CD4-positive, CD25-positive, alpha-beta regulatory T cell (primary cell): Measurements from ENCODE around the gene MAST1. TPM values are rescaled to one million over a fixed set of nuclear protein-coding genes. Genes with fewer than 3 reads are reported as not detected.
A peak's percentile ranks its signal among the peaks of the same experiment; 100 is the strongest.

Source experiments
- ATAC-seq, 2 donors: fragments of 150-1000 bp; cut with Tn5 transposase; one replicate each; pipeline ENCODE4 v1.10.0; 2021; ENCODE audit warnings: low read depth in 2 of 2, moderate number of reproducible peaks in 2 of 2, moderate library complexity in 1 of 2
- DNase-seq, 3 donors: peaks; one replicate each; pipeline versions ENCODE4 v3.0.0 to v3.0.0-alpha.2; 2012 to 2022; ENCODE audit warnings: mixed read lengths in 1 of 3
- H3K27ac ChIP-seq: one replicate; pipeline ENCODE4 v1.7.0; 2013; ENCODE audit warnings: mild to moderate bottlenecking, low read length; ENCODE audit not compliant: insufficient read depth, poor library complexity, severe bottlenecking
- H3K27me3 ChIP-seq: one replicate; pipeline ENCODE4 v1.7.0; 2013; ENCODE audit warnings: low read length; ENCODE audit not compliant: control insufficient read depth, insufficient read depth
- H3K36me3 ChIP-seq: one replicate; pipeline ENCODE4 v1.7.0; 2013; ENCODE audit warnings: mild to moderate bottlenecking, low read length, moderate library complexity; ENCODE audit not compliant: control insufficient read depth, insufficient read depth
- H3K4me1 ChIP-seq: 2 replicates; pipeline ENCODE4 v1.7.0; 2013; ENCODE audit warnings: mild to moderate bottlenecking, low read length; ENCODE audit not compliant: insufficient read depth, control insufficient read depth, poor library complexity, severe bottlenecking
- H3K4me3 ChIP-seq: one replicate; pipeline ENCODE4 v1.7.0; 2013; ENCODE audit warnings: low read depth, mild to moderate bottlenecking, low read length, moderate library complexity
- H3K9me3 ChIP-seq, 2 experiments: 1 replicate in 1 of 2; 2 replicates in 1 of 2; pipeline ENCODE4 v1.7.0; 2013; ENCODE audit warnings: low read length in 2 of 2, mild to moderate bottlenecking in 1 of 2, moderate library complexity in 1 of 2; ENCODE audit not compliant: control insufficient read depth in 2 of 2
- H3K27ac Mint-ChIP-seq, 3 donors: one replicate each; pipeline ENCODE4 v1.8.0; 2020 to 2022; ENCODE audit warnings: mild to moderate bottlenecking in 3 of 3, mixed read lengths in 3 of 3, moderate library complexity in 2 of 3
- H3K27me3 Mint-ChIP-seq: one replicate; pipeline ENCODE4 v1.8.0; 2022; ENCODE audit warnings: mild to moderate bottlenecking, mixed read lengths
- H3K36me3 Mint-ChIP-seq: one replicate; pipeline ENCODE4 v1.8.0; 2020; ENCODE audit warnings: mixed read lengths
- H3K4me1 Mint-ChIP-seq, 4 donors: one replicate each; pipeline ENCODE4 v1.8.0; 2020 to 2022; ENCODE audit warnings: mixed read lengths in 4 of 4, mild to moderate bottlenecking in 1 of 4
- H3K4me3 Mint-ChIP-seq, 4 donors: one replicate each; pipeline ENCODE4 v1.8.0; 2020 to 2022; ENCODE audit warnings: mild to moderate bottlenecking in 4 of 4, mixed read lengths in 4 of 4, moderate library complexity in 3 of 4
- H3K9me3 Mint-ChIP-seq, 7 donors: one replicate each; pipeline ENCODE4 v1.8.0; 2020 to 2022; ENCODE audit warnings: mixed read lengths in 7 of 7, mild to moderate bottlenecking in 3 of 7, moderate library complexity in 2 of 7
- polyA plus RNA-seq, 4 donors: library from polyadenylated mRNA; unstranded; fragments of 300-500 nt; fragmentation: Illumina TruSeq; gene quantifications; one replicate each; pipeline ENCODE4 v1.2.3, GENCODE V29; 2021
- total RNA-seq: library from RNA; stranded (reverse); gene quantifications from one replicate; pipeline ENCODE4 v1.2.3, GENCODE V29; 2022

The MAST1 gene
- total RNA-seq: 0.94 TPM
- polyA plus RNA-seq: 1 to 10 TPM in 1 of 4 donors, under 1 TPM in 2, not detected in 1; 0.05 to 1.8 (median 0.52) TPM

- Histone ChIP-seq H3K27ac (no peak within 1 kb of the TSS), H3K4me3 (no peak within 1 kb of the TSS), H3K9me3 (no peaks in the 10 kb centered on the region), H3K27me3 (peaks cover 39% of the 10 kb centered on the region), H3K4me1 (peaks cover 41% of the 10 kb centered on the region), H3K36me3 (no peaks in the 10 kb centered on the region)
- Mint-ChIP-seq H3K36me3 (no peaks in the 10 kb centered on the region), H3K27me3 (peaks cover 81% of the 10 kb centered on the region), H3K4me3 (peak within 1 kb of the TSS; percentile 67 to 78 (median 70)), H3K9me3 (peaks cover 0 to 9% (median 0%) of the 10 kb centered on the region in 7 donors), H3K4me1 (peaks cover 0 to 54% (median 25%) of the 10 kb centered on the region in 4 donors), H3K27ac (peak within 1 kb of the TSS in 1 of 3 donors; percentile 69)
- ATAC-seq (peak; percentile 59 to 69), DNase-seq (peak; percentile 33 to 59 (median 46))
Observed at GRCh38 chr19:12838182-12838885, at the start of gene MAST1. Gene MAST1, plus strand, starts transcription at chr19:12838515. Its CDS starts 58 bp downstream, at chr19:12838573.

- DNase-seq: peak in 2 of 3 donors; percentile 46 to 55
- H3K9me3 ChIP-seq: no peaks in the 10 kb centered on the region
- H3K36me3 Mint-ChIP-seq: no peaks in the 10 kb centered on the region
- H3K36me3 ChIP-seq: no peaks in the 10 kb centered on the region
- H3K27me3 ChIP-seq: no peaks in the 10 kb centered on the region
- peaks cover 0 to 11% (median 0%) of the 10 kb centered on the region in 7 donors for H3K9me3 Mint-ChIP-seq
- H3K4me1 Mint-ChIP-seq: peaks cover 0 to 26% (median 13%) of the 10 kb centered on the region in 4 donors
- H3K4me3 ChIP-seq: peak overlapping the region; percentile 53
- peak overlapping the region; percentile 82 to 85 (median 83) for H3K4me3 Mint-ChIP-seq
- peaks cover 61% of the 10 kb centered on the region for H3K4me1 ChIP-seq
- ATAC-seq: no peak
- H3K27ac ChIP-seq: peak overlapping the region; percentile 100
- peak overlapping the region; percentile 93 to 95 (median 94) for H3K27ac Mint-ChIP-seq
- H3K27me3 Mint-ChIP-seq: peaks cover 21% of the 10 kb centered on the region
Observed at GRCh38 chr19:12788682-12789097, 49.6 kb upstream of the MAST1 start.

GRCh38 chr19:12789098-12789903 lies 49.0 kb upstream of the MAST1 start:
- H3K9me3 ChIP-seq: no peaks in the 10 kb centered on the region
- H3K4me3 ChIP-seq: peak overlapping the region; percentile 53
- H3K27ac ChIP-seq: peak overlapping the region; percentile 100
- DNase-seq: peak in 1 of 3 donors; percentile 31
- no peaks in the 10 kb centered on the region for H3K36me3 Mint-ChIP-seq
- H3K27ac Mint-ChIP-seq: peak overlapping the region; percentile 93 to 95 (median 94)
- H3K36me3 ChIP-seq: no peaks in the 10 kb centered on the region
- H3K27me3 ChIP-seq: no peaks in the 10 kb centered on the region
- peak overlapping the region; percentile 82 to 100 (median 90) for H3K4me3 Mint-ChIP-seq
- peaks cover 61% of the 10 kb centered on the region for H3K4me1 ChIP-seq
- no peak for ATAC-seq
- H3K9me3 Mint-ChIP-seq: peaks cover 0 to 14% (median 0%) of the 10 kb centered on the region in 7 donors
- peaks cover 4 to 29% (median 16%) of the 10 kb centered on the region in 4 donors for H3K4me1 Mint-ChIP-seq
- H3K27me3 Mint-ChIP-seq: peaks cover 25% of the 10 kb centered on the region

DNA sequence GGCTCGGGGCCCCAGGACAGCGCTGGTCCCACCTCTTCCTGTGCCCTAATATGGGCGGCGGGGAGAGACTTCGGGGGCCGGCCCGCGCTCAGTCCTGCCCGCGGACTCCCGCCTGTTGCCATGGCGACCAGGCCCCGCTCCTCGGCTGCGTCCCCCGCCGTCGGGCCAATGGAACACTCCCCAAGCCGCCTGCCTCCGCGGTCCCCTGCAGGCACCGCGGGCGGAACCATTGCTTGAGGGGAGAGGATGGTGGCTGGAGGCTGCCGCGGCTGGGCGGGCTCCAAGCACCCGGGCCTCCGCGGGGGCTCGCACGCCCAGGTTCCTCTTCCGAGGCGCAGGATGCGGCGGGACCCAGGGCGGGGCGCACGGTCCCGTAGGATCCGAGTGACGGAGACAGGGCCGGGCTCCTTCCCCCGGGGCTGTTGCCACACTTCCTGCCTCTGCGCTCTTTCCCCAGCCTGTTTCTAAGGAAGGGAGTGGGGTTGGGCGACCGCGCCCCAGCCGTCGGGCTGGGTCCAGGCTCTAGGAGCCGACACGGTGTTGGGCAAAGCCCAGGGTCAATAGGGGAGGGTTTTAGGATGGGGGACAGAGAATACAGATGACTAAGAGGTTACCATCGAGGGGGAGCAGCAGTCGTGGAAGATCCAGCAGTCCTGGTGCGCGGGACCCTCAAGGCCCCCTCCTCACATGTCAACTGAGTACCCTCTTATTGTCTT lies 48.3 kb upstream of the MAST1 start:
- Histone ChIP-seq H3K27ac (peak overlapping the region; percentile 100), H3K27me3 (no peaks in the 10 kb centered on the region), H3K9me3 (no peaks in the 10 kb centered on the region), H3K4me1 (peaks cover 61% of the 10 kb centered on the region), H3K4me3 (peak overlapping the region; percentile 89), H3K36me3 (no peaks in the 10 kb centered on the region)
- Mint-ChIP-seq H3K4me1 (peaks cover 9 to 37% (median 21%) of the 10 kb centered on the region in 4 donors), H3K27me3 (peaks cover 27% of the 10 kb centered on the region), H3K27ac (peak overlapping the region; percentile 99 to 100 (median 99)), H3K9me3 (peaks cover 0 to 14% (median 0%) of the 10 kb centered on the region in 7 donors), H3K4me3 (peak overlapping the region; percentile 95 to 100 (median 97)), H3K36me3 (no peaks in the 10 kb centered on the region)
- ATAC-seq (peak; percentile 33 to 45), DNase-seq (peak; percentile 89 to 97 (median 91))

DNA sequence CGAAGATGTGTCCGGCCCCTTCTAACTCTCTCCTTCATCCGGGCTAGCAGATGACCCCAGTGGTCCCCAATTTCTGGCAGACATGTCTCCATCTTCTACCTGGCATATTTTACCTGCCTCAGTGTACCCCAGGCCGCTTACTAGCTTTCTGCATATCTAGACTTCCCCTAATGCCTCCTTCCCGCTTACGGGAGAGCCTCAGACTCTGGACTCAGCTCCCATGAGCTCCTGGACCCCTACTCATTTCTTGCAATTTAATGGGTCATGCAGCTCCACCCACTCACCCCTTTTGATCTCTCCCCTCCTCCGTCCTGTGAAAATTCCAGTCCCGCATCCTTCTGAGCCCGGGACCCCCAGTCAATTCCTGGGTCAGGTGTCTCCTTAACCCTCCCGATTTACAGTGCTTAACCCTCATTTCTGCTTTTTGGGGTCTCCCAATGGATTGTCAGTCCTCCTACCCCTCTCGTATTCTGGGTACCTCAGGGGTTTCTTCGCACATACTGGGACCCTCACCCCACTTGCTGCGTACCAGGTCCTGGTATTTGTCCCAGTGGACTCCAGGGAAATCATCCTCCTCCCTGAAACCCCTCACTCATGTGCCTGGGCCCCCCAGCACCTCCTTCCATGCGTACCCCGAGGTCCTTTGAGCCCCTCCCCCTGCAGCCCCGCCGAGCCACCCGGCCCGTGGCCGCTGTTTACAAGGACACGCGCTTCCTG lies 47.5 kb upstream of the MAST1 start:
- Mint-ChIP-seq H3K36me3 (no peaks in the 10 kb centered on the region), H3K27ac (peak overlapping the region; percentile 99 to 100 (median 99)), H3K4me3 (peak overlapping the region; percentile 95 to 100 (median 97)), H3K9me3 (peaks cover 0 to 14% (median 0%) of the 10 kb centered on the region in 7 donors), H3K27me3 (peaks cover 27% of the 10 kb centered on the region), H3K4me1 (peaks cover 9 to 41% (median 25%) of the 10 kb centered on the region in 4 donors)
- Histone ChIP-seq H3K4me3 (peak overlapping the region; percentile 89), H3K9me3 (no peaks in the 10 kb centered on the region), H3K36me3 (no peaks in the 10 kb centered on the region), H3K4me1 (peaks cover 60% of the 10 kb centered on the region), H3K27ac (peak overlapping the region; percentile 100), H3K27me3 (no peaks in the 10 kb centered on the region)
- DNase-seq: no peak
- ATAC-seq: no peak

- peaks cover 0 to 14% (median 0%) of the 10 kb centered on the region in 7 donors for H3K9me3 Mint-ChIP-seq
- H3K4me3 ChIP-seq: peak within 1 kb of the TSS; percentile 89
- H3K36me3 Mint-ChIP-seq: no peaks in the 10 kb centered on the region
- peak; percentile 97 to 98 (median 98) for DNase-seq
- peaks cover 60% of the 10 kb centered on the region for H3K4me1 ChIP-seq
- H3K27ac Mint-ChIP-seq: peak within 1 kb of the TSS; percentile 99 to 100 (median 99)
- H3K27me3 ChIP-seq: no peaks in the 10 kb centered on the region
- H3K4me3 Mint-ChIP-seq: peak within 1 kb of the TSS; percentile 95 to 100 (median 97)
- no peaks in the 10 kb centered on the region for H3K36me3 ChIP-seq
- peaks cover 9 to 48% (median 32%) of the 10 kb centered on the region in 4 donors for H3K4me1 Mint-ChIP-seq
- H3K27me3 Mint-ChIP-seq: peaks cover 27% of the 10 kb centered on the region
- peak; percentile 48 to 49 for ATAC-seq
- H3K27ac ChIP-seq: peak within 1 kb of the TSS; percentile 100
- H3K9me3 ChIP-seq: no peaks in the 10 kb centered on the region
Observed at GRCh38 chr19:12791345-12792050, 46.8 kb upstream of the MAST1 start, which contains the start of gene JUNB. Gene JUNB, plus strand, starts transcription at chr19:12791486. Its CDS starts 286 bp downstream, at chr19:12791772.
